ENCODE measurements around the gene MAST4.

DNA sequence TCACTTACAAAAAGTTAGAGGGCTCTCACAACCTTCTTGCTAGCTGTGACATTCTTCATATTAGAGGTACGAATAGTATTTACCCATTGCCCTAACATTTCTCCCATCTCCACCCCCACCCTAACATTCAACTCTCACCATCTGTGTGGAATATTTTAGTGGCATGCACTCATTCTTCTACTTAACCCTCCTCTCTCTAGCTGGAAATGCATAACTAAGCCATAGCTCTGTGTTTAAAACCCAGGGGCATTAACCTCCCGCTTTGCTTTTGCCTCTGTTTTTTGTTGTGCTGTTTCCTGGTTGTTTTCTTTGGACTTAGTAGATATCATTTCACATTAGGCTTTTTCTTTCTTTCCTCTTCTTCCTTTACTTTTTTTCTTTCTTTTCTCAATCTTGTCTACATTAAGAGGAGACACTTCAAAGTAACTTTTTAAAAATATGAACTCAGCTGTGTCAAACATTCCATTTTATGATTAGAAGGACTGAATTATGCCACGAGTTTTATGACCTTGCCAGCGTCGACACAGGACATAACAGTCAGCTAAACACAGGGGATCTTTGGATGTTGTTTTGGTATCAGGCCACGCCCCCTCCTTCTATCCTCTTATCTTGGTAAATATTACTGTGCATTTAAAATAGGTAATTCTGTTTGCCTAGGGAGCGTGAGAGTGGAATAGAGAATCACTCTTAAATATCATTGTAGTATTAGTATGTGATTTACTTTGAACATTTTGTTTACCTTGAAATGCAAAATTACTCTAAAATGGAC lies 364.4 kb downstream of the MAST4 start:
- TF ChIP-seq ZNF337 (CRISPR knock-in tag; IDR thresholded peaks at IDR 0.05; ENCODE audit: borderline replicate concordance, low read depth) (no peak), THRA (CRISPR knock-in tag; IDR thresholded peaks at IDR 0.05; ENCODE audit: borderline replicate concordance) (no peak), FOXK2 (IDR thresholded peaks at IDR 0.05) (no peak), EZH2 (conservative IDR thresholded peaks at IDR 0.05; ENCODE audit: low read depth, low read length) (no peak), ARID4A (CRISPR knock-in tag; IDR thresholded peaks at IDR 0.05; ENCODE audit: borderline replicate concordance) (no peak), CTCF (CRISPR knock-in tag; IDR thresholded peaks at IDR 0.05) (no peak), RBM39 (IDR thresholded peaks at IDR 0.05; ENCODE audit: low read depth, low read length, poor library complexity, severe bottlenecking) (no peak)
- TF ChIP-seq, protein P1, sequence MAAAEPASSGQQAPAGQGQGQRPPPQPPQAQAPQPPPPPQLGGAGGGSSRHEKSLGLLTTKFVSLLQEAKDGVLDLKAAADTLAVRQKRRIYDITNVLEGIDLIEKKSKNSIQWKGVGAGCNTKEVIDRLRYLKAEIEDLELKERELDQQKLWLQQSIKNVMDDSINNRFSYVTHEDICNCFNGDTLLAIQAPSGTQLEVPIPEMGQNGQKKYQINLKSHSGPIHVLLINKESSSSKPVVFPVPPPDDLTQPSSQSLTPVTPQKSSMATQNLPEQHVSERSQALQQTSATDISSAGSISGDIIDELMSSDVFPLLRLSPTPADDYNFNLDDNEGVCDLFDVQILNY (CRISPR knock-in tag; conservative IDR thresholded peaks at IDR 0.05) = no peak
- TF ChIP-seq, protein P2, sequence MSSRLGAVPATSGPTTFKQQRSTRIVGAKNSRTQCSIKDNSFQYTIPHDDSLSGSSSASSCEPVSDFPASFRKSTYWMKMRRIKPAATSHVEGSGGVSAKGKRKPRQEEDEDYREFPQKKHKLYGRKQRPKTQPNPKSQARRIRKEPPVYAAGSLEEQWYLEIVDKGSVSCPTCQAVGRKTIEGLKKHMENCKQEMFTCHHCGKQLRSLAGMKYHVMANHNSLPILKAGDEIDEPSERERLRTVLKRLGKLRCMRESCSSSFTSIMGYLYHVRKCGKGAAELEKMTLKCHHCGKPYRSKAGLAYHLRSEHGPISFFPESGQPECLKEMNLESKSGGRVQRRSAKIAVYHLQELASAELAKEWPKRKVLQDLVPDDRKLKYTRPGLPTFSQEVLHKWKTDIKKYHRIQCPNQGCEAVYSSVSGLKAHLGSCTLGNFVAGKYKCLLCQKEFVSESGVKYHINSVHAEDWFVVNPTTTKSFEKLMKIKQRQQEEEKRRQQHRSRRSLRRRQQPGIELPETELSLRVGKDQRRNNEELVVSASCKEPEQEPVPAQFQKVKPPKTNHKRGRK (CRISPR knock-in tag; IDR thresholded peaks at IDR 0.05) = no peak
- TF ChIP-seq, protein P3, sequence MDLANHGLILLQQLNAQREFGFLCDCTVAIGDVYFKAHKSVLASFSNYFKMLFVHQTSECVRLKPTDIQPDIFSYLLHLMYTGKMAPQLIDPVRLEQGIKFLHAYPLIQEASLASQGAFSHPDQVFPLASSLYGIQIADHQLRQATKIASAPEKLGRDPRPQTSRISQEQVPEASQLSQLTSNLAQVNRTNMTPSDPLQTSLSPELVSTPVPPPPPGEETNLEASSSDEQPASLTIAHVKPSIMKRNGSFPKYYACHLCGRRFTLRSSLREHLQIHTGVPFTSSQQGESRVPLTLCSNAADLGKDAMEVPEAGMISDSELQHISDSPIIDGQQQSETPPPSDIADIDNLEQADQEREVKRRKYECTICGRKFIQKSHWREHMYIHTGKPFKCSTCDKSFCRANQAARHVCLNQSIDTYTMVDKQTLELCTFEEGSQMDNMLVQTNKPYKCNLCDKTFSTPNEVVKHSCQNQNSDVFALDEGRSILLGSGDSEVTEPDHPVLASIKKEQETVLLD (CRISPR knock-in tag; IDR thresholded peaks at IDR 0.05; ENCODE audit: low read depth) = no peak

Data from HepG2 (cell line).